HepG2 (cell line): ENCODE results near the gene RHO. TPM values are rescaled to one million over a fixed set of nuclear protein-coding genes. Genes with fewer than 3 reads are reported as not detected.
A peak's percentile ranks its signal among the peaks of the same experiment; 100 is the strongest.

Source experiments
- ATRX ChIP-seq: sonication (generic); formaldehyde crosslinking; IDR thresholded peaks from 2 replicates; pipeline ENCODE4 v1.4.0; 2020; ENCODE audit warnings: missing genetic modification reagents, borderline replicate concordance
- DMAP1 ChIP-seq: IDR thresholded peaks from 2 replicates; pipeline ENCODE4 v1.6.1; 2016
- ETV5 ChIP-seq: IDR thresholded peaks from 2 replicates; pipeline ENCODE4 v1.6.1; 2018; ENCODE audit warnings: missing biosample characterization, missing genetic modification reagents, inconsistent platforms, borderline replicate concordance
- FOSL2 ChIP-seq: sonication (generic); formaldehyde crosslinking; IDR thresholded peaks from 2 replicates; pipeline ENCODE4 v1.4.0; 2020; ENCODE audit warnings: missing genetic modification reagents
- GABPB1 ChIP-seq: IDR thresholded peaks from 2 replicates; pipeline ENCODE4 v1.6.1; 2016; ENCODE audit warnings: mild to moderate bottlenecking, missing genetic modification reagents, moderate library complexity, missing compliant biosample characterization
- HNF1B ChIP-seq: sonication (generic); formaldehyde crosslinking; IDR thresholded peaks from 2 replicates; pipeline ENCODE4 v1.5.1; 2020; ENCODE audit warnings: mild to moderate bottlenecking, moderate library complexity, missing genetic modification reagents
- MED13 ChIP-seq: sonication (generic); formaldehyde crosslinking; IDR thresholded peaks from 2 replicates; pipeline ENCODE4 v1.5.0; 2020; ENCODE audit warnings: missing genetic modification reagents
- NCOA5 ChIP-seq: sonication (generic); formaldehyde crosslinking; IDR thresholded peaks from 2 replicates; pipeline ENCODE4 v1.4.0; 2020; ENCODE audit warnings: missing genetic modification reagents
- SALL1 ChIP-seq: sonication (generic); formaldehyde crosslinking; IDR thresholded peaks from 2 replicates; pipeline ENCODE4 v1.8.0; 2022; ENCODE audit warnings: mild to moderate bottlenecking, missing genetic modification reagents
- SAP130 ChIP-seq: IDR thresholded peaks from 2 replicates; pipeline ENCODE4 v1.6.1; 2016; ENCODE audit warnings: low read depth
- SRSF9 ChIP-seq: fragments of 200-400 bp; formaldehyde crosslinking; IDR thresholded peaks from 2 replicates; pipeline ENCODE4 v1.6.1; 2018; ENCODE audit warnings: borderline replicate concordance, mild to moderate bottlenecking, low read depth, low read length; ENCODE audit not compliant: insufficient read depth, poor library complexity, severe bottlenecking
- SRY ChIP-seq: sonication (generic); formaldehyde crosslinking; IDR thresholded peaks from 2 replicates; pipeline ENCODE4 v1.8.0; 2022; ENCODE audit warnings: mild to moderate bottlenecking, missing genetic modification reagents
- ZNF557 ChIP-seq: sonication (generic); formaldehyde crosslinking; IDR thresholded peaks from 2 replicates; pipeline ENCODE4 v1.4.0; 2020; ENCODE audit warnings: missing genetic modification reagents
- ZNF563 ChIP-seq: sonication (generic); formaldehyde crosslinking; IDR thresholded peaks from 2 replicates; pipeline ENCODE4 v1.8.0; 2022; ENCODE audit warnings: mild to moderate bottlenecking, moderate library complexity, missing genetic modification reagents
- ZNF609 ChIP-seq: sonication (generic); formaldehyde crosslinking; IDR thresholded peaks from 2 replicates; pipeline ENCODE4 v1.4.0; 2020; ENCODE audit warnings: mild to moderate bottlenecking, missing genetic modification reagents, borderline replicate concordance
- ZNF7 ChIP-seq: IDR thresholded peaks from 2 replicates; pipeline ENCODE4 v1.6.1; 2016; ENCODE audit warnings: missing biosample characterization, missing genetic modification reagents
- ZNF703 ChIP-seq: sonication (generic); formaldehyde crosslinking; IDR thresholded peaks from 2 replicates; pipeline ENCODE4 v1.5.1; 2020; ENCODE audit warnings: missing genetic modification reagents, mild to moderate bottlenecking, moderate library complexity, borderline replicate concordance
- ZNF709 ChIP-seq: sonication (generic); formaldehyde crosslinking; IDR thresholded peaks from 2 replicates; pipeline ENCODE4 v1.5.0; 2020; ENCODE audit warnings: mild to moderate bottlenecking, missing genetic modification reagents
- ZSCAN21 ChIP-seq: sonication (generic); formaldehyde crosslinking; IDR thresholded peaks from 2 replicates; pipeline ENCODE4 v1.8.0; 2022; ENCODE audit warnings: mild to moderate bottlenecking, missing genetic modification reagents, moderate library complexity, borderline replicate concordance
- polyA plus RNA-seq, 8 experiments: library from polyadenylated mRNA; depleted of rRNA in 3 of 8; stranded (reverse) in 7 of 8; unstranded in 1 of 8; fragments of >200 nt; fragmentation: Illumina TruSeq in 4 of 8; extraction: Trizol in 4 of 8; gene quantifications; 2 replicates each; pipeline versions ENCODE4 v1.2.1 to v1.2.3, GENCODE V29; 2011 to 2016; ENCODE audit warnings: low read depth in 4 of 8, missing spikeins in 1 of 8, mixed read lengths in 1 of 8; ENCODE audit not compliant: insufficient read depth in 1 of 8
- total RNA-seq, 5 experiments: library from RNA; depleted of rRNA; stranded (reverse); fragments of >200 nt; fragmentation: Illumina TruSeq; extraction: Trizol; gene quantifications; 2 replicates each; pipeline ENCODE4 v1.2.3, GENCODE V29; 2016; ENCODE audit warnings: low read depth in 1 of 5
- TF ChIP-seq, protein P1 (sequence below): sonication (generic); formaldehyde crosslinking; IDR thresholded peaks from 2 replicates; pipeline ENCODE4 v1.4.0; 2020; ENCODE audit warnings: missing genetic modification reagents, borderline replicate concordance

RHO gene
- total and polyA plus RNA-seq, 2 of the 13 experiments (the other 11 are each of a cell fraction or from before 2014, with no cell fraction given), result not detected

GRCh38 chr3:129558772-129559564, 30.5 kb downstream of the RHO start (continued):
- TF ChIP-seq FOSL2 (CRISPR knock-in tag) (peak; percentile 89), MED13 (0 out of 2 replicates have a peak, but pooled peaks have one; percentile 64), ATRX (CRISPR knock-in tag) (no peak), NCOA5 (CRISPR knock-in tag) (no peak), ZNF563 (CRISPR knock-in tag) (0 out of 2 replicates have a peak, but pooled peaks have one; percentile 30), ZNF709 (CRISPR knock-in tag) (no peak), GABPB1 (CRISPR knock-in tag) (peak; percentile 39; the same call in 1 of the 2 replicates), ZNF609 (CRISPR knock-in tag) (no peak), SAP130 (peak; percentile 59), HNF1B (CRISPR knock-in tag) (peak; percentile 63), SRY (CRISPR knock-in tag) (no peak), SRSF9 (no peak), ZNF557 (no peak), ZNF703 (CRISPR knock-in tag) (no peak), ZNF7 (CRISPR knock-in tag) (no peak), ETV5 (CRISPR knock-in tag) (peak; percentile 47; the same call in 1 of the 2 replicates), ZSCAN21 (CRISPR knock-in tag) (0 out of 2 replicates have a peak, but pooled peaks have one; percentile 21), DMAP1 (no peak), SALL1 (peak; percentile 46; the same call in 1 of the 2 replicates)
- TF ChIP-seq, protein P1, sequence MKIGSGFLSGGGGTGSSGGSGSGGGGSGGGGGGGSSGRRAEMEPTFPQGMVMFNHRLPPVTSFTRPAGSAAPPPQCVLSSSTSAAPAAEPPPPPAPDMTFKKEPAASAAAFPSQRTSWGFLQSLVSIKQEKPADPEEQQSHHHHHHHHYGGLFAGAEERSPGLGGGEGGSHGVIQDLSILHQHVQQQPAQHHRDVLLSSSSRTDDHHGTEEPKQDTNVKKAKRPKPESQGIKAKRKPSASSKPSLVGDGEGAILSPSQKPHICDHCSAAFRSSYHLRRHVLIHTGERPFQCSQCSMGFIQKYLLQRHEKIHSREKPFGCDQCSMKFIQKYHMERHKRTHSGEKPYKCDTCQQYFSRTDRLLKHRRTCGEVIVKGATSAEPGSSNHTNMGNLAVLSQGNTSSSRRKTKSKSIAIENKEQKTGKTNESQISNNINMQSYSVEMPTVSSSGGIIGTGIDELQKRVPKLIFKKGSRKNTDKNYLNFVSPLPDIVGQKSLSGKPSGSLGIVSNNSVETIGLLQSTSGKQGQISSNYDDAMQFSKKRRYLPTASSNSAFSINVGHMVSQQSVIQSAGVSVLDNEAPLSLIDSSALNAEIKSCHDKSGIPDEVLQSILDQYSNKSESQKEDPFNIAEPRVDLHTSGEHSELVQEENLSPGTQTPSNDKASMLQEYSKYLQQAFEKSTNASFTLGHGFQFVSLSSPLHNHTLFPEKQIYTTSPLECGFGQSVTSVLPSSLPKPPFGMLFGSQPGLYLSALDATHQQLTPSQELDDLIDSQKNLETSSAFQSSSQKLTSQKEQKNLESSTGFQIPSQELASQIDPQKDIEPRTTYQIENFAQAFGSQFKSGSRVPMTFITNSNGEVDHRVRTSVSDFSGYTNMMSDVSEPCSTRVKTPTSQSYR (CRISPR knock-in tag), result peak; percentile 94
